T-helper 17 cell (primary cell): ENCODE results near the gene TMEM204. TPM values are rescaled to one million over a fixed set of nuclear protein-coding genes. Genes with fewer than 3 reads are reported as not detected.
A peak's percentile ranks its signal among the peaks of the same experiment; 100 is the strongest.

Experiments
- ATAC-seq: fragments of 150-1000 bp; cut with Tn5 transposase; 2 replicates; pipeline ENCODE4 v1.10.0; 2021; ENCODE audit warnings: mild to moderate bottlenecking, moderate library complexity
- DNase-seq, 3 donors: peaks; one replicate each; pipeline versions ENCODE4 v3.0.0 to v3.0.0-alpha.2; 2020 to 2021
- H3K9me3 ChIP-seq: one replicate; pipeline ENCODE4 v1.7.0; 2013; ENCODE audit warnings: low read length, mild to moderate bottlenecking; ENCODE audit not compliant: control insufficient read depth, poor library complexity, severe bottlenecking
- H3K27ac Mint-ChIP-seq: one replicate; pipeline ENCODE4 v1.8.0; 2022; ENCODE audit warnings: mild to moderate bottlenecking, moderate library complexity, mixed read lengths
- H3K27me3 Mint-ChIP-seq: one replicate; pipeline ENCODE4 v1.8.0; 2022; ENCODE audit warnings: mixed read lengths
- H3K36me3 Mint-ChIP-seq: one replicate; pipeline ENCODE4 v1.8.0; 2022; ENCODE audit warnings: low read depth, mixed read lengths
- H3K4me1 Mint-ChIP-seq: one replicate; pipeline ENCODE4 v1.8.0; 2022; ENCODE audit warnings: mild to moderate bottlenecking, mixed read lengths
- H3K4me3 Mint-ChIP-seq: one replicate; pipeline ENCODE4 v1.8.0; 2022; ENCODE audit warnings: mild to moderate bottlenecking, moderate library complexity, mixed read lengths
- total RNA-seq, 4 donors: library from RNA in 2 of 4; stranded (reverse) in 2 of 4; gene quantifications; one replicate each; pipeline ENCODE4 v1.2.3 and lab custom pipeline; 2022 to 2026

Gene TMEM204
- total RNA-seq, 2 donors from 2014 or later = 22.2 to 23.4 TPM

DNA sequence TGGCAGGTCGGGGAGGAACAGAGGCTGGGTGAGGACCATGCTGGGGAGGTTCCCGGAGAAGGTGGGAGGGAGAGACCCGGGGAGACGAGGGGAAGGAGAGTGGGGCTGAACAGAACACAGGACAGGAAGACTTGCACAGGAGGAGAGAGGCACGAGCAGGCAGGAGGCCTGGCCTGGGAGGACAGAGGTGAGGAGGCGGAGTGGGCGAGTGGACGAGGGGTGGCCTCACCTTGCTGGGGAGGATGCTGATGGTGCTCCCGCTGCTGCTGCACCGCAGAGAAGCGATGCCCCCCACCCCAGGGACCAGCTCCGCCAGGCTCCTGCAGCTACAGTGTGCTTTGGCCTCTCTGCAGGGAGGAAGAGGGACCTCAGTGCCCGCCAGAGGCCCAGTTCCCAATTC lies 34.5 kb downstream of the TMEM204 start:
- H3K27me3 Mint-ChIP-seq = no peaks in the 10 kb centered on the region
- H3K36me3 Mint-ChIP-seq = no peaks in the 10 kb centered on the region
- H3K9me3 ChIP-seq = no peaks in the 10 kb centered on the region
- H3K27ac Mint-ChIP-seq = no peak overlapping the region
- H3K4me3 Mint-ChIP-seq = no peak overlapping the region
- DNase-seq = no peak
- ATAC-seq = no peak
- H3K4me1 Mint-ChIP-seq = peaks cover 4% of the 10 kb centered on the region

DNA sequence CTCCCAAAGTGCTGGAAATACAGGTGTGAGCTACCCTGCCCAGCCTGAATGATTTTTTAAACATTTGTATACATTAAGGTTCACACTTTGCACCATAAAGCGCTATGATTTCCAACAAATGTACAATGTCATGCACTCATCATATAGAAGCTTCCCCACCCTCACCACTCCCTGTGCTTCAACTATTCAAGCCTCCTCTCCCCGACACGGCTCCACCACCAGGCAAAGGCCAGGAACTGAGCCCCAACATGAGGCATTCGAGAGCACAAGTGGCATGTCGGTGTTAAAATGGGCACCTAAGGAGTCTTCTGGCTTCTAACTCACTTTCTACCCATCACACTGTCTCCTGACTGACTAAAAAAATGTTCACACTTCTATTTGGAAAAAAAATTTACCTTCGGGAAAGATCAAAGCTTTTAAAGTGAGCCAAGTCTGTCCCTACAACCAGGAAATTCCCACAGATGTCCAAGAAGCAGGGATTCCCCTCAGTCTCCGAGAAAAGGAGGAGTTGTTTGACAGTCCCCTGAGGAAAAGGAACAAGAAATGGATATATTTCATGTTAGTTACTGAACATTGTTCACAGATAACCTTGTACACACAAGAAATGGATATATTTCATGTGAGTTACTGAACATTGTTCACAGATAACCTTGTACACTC lies 37.7 kb downstream of the TMEM204 start:
- H3K9me3 ChIP-seq = no peaks in the 10 kb centered on the region
- Mint-ChIP-seq H3K4me1 (peaks cover 4% of the 10 kb centered on the region), H3K27ac (no peak overlapping the region), H3K36me3 (no peaks in the 10 kb centered on the region), H3K27me3 (no peaks in the 10 kb centered on the region), H3K4me3 (no peak overlapping the region)
- DNase-seq = no peak
- ATAC-seq = no peak

DNA sequence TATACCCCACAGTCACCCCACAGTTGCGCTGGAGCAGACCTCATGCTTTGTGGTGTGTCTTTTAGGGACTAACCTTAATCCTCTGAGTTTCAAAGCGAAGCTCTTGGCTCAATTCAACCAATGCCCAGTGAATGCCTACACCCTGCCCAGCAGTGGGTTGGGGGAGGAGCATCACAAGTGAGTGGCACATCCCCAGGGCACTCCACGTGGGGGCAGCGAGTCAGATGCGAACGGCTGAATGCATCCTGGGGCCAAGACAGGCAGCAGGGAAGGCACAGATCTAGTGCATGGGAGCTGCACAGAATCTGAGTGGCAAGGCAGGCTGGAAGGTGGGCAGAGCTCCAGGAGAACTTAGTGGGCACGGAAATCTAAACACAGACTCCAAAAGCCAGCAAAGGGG lies 39.2 kb downstream of the TMEM204 start:
- Mint-ChIP-seq H3K36me3 (no peaks in the 10 kb centered on the region), H3K27me3 (no peaks in the 10 kb centered on the region), H3K4me3 (no peak overlapping the region), H3K4me1 (peaks cover 2% of the 10 kb centered on the region), H3K27ac (no peak overlapping the region)
- ATAC-seq = no peak
- DNase-seq = no peak
- H3K9me3 ChIP-seq = no peaks in the 10 kb centered on the region

DNA sequence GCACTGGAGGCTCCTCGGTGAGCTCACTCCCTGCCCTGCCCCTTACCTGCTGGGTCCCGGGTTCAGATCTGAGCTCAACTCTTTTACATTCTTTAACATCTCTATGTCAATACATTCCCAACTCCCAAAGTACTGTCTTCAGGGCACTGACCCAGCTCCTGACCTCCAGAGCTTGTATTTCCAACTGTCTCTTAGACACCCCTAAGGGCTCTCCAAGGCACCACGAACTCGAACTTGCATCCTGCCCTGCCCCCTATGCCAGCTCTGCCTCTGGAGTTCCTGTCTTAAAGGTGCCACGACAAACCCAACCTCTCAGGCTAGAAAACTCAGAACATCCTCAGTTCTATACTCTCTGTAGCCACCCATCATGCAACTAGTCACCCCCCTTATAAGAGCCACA lies 39.8 kb downstream of the TMEM204 start:
- H3K4me3 Mint-ChIP-seq = no peak overlapping the region
- H3K4me1 Mint-ChIP-seq = peaks cover 2% of the 10 kb centered on the region
- ATAC-seq = no peak
- no peaks in the 10 kb centered on the region for H3K27me3 Mint-ChIP-seq
- H3K27ac Mint-ChIP-seq = peak overlapping the region; percentile 41
- H3K9me3 ChIP-seq = no peaks in the 10 kb centered on the region
- H3K36me3 Mint-ChIP-seq = no peaks in the 10 kb centered on the region
- DNase-seq = no peak

DNA sequence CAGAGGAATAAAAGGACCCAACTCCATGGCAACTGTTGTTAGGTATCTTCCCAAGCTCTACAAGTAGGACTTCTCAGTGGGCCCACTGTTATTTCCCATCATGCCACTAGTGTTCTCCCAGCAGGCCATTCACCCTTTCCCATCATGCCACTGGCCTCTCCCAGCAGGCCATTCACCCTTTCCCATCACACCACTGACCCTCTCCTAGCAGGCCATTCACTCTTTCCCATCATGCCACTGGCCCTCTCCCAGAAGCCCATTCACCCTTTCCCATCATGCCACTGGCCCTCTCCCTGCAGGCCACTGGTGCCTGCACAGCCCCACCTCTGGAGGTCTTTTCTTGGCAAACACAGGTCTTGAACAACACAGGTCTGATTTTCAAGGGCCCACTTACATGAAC lies 42.1 kb downstream of the TMEM204 start:
- DNase-seq (no peak), ATAC-seq (no peak)
- H3K27me3 Mint-ChIP-seq = no peaks in the 10 kb centered on the region
- no peak overlapping the region for H3K4me3 Mint-ChIP-seq
- no peaks in the 10 kb centered on the region for H3K4me1 Mint-ChIP-seq
- no peak overlapping the region for H3K27ac Mint-ChIP-seq
- no peaks in the 10 kb centered on the region for H3K9me3 ChIP-seq
- H3K36me3 Mint-ChIP-seq = no peaks in the 10 kb centered on the region

DNA sequence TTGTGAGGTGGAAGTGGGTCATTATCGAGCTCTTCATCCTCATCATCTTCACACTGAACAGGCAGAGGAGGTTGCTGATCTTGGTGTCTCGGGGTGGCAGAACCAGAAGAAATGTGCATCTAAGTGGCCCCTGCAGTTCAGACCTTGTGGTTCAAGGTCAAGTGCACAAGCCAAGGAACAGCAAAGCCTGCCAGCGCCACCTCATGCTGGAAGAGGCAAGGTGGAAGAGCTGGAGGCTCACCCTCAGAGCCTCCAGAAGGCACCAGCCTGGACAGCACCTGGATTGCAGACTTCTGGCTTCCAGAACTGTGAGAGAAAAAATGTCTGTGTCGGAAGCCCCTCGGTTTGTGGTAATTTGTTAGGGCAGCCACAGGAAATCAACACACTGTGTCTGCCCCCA lies 45.7 kb downstream of the TMEM204 start:
- DNase-seq = no peak
- Mint-ChIP-seq H3K4me1 (peaks cover 4% of the 10 kb centered on the region), H3K36me3 (no peaks in the 10 kb centered on the region), H3K27ac (no peak overlapping the region), H3K4me3 (no peak overlapping the region), H3K27me3 (no peaks in the 10 kb centered on the region)
- no peaks in the 10 kb centered on the region for H3K9me3 ChIP-seq
- no peak for ATAC-seq

DNA sequence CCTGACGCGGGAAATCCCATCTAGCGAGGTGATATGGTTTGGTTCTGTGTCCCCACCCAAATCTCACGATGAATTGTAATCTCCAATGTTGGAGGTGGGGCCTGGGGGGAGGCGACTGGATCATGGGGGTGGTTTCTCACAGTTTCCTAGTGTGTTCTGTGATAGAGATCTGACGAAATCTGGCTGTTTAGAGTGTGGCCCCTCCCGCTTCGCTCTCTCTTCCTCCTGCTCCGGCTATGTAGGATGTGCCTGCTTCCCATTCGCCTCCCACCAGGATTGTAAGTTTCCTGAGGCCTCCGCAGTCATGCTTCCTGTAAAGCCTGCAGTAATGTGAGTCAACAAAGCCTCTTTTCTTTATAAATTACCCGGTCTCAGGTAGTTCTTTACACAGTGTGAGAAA lies 46.8 kb downstream of the TMEM204 start:
- ATAC-seq (no peak), DNase-seq (no peak)
- Mint-ChIP-seq H3K4me3 (no peak overlapping the region), H3K4me1 (peaks cover 4% of the 10 kb centered on the region), H3K36me3 (no peaks in the 10 kb centered on the region), H3K27me3 (no peaks in the 10 kb centered on the region), H3K27ac (no peak overlapping the region)
- no peaks in the 10 kb centered on the region for H3K9me3 ChIP-seq

DNA sequence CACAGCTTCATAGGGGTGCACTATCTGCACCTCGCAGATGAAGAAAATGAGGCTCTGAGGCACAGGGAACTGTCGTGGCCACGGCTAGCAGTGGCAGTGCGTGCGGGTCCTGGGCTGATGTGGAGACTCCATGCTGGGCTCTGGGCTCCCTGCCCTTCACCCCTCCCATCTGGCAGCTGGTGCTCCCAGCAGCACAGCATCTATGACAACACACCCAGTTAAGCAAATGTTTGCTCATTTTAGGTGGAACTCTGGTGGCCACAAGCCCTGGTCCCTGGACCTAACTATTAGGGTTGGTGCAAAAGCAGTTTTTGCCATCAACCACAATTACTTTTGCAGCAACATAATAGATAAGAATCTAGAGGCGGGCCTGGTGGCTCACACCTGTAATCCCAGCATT lies 47.5 kb downstream of the TMEM204 start:
- H3K9me3 ChIP-seq = no peaks in the 10 kb centered on the region
- Mint-ChIP-seq H3K36me3 (no peaks in the 10 kb centered on the region), H3K27me3 (no peaks in the 10 kb centered on the region), H3K4me1 (peaks cover 4% of the 10 kb centered on the region), H3K4me3 (no peak overlapping the region), H3K27ac (no peak overlapping the region)
- DNase-seq (no peak), ATAC-seq (no peak)

DNA sequence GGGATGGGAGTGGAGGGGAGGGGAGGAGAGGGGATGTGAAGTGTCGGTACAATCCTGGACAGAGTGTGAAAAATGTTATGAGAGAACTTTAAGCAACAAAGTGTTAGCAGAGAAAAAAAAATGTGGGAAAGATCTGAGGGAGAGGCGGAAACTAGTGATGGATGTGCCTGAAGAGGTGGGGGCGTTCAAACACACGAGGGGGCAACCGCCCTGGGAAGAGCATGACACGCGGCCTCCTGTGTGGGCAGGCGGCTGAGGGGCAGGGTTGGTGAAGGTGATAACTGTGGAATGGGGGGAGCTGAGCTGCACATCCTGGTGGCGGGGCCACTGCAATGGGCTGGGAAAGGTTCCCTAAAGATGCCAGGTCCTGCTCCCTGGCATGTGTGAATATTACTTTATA lies 48.3 kb downstream of the TMEM204 start:
- no peak for DNase-seq
- H3K27me3 Mint-ChIP-seq = no peaks in the 10 kb centered on the region
- no peak overlapping the region for H3K4me3 Mint-ChIP-seq
- no peaks in the 10 kb centered on the region for H3K9me3 ChIP-seq
- no peak for ATAC-seq
- no peak overlapping the region for H3K27ac Mint-ChIP-seq
- H3K4me1 Mint-ChIP-seq = peaks cover 4% of the 10 kb centered on the region
- H3K36me3 Mint-ChIP-seq = no peaks in the 10 kb centered on the region

DNA sequence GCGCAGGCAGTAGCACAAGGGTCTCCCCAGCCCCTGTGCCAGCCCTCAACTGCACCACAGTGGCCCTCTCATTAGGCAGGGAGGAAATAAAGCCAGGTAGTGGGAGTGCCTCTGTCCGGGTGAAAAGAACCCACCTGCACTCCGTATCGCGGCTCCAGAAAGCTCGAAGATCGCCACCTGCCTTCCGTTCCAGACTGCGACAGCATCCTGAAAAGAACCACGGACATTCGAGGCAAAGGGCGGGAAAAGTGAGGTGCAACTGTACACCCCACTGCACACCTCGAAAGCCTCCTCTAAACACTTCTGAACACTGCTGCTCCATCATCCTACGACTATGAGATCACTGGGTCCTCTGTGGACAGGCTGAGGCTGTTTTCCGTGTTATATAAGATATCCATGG lies 49.7 kb downstream of the TMEM204 start:
- ATAC-seq (no peak), DNase-seq (no peak)
- no peaks in the 10 kb centered on the region for H3K27me3 Mint-ChIP-seq
- no peaks in the 10 kb centered on the region for H3K36me3 Mint-ChIP-seq
- no peak overlapping the region for H3K27ac Mint-ChIP-seq
- peaks cover 4% of the 10 kb centered on the region for H3K4me1 Mint-ChIP-seq
- no peak overlapping the region for H3K4me3 Mint-ChIP-seq
- H3K9me3 ChIP-seq = no peaks in the 10 kb centered on the region

DNA sequence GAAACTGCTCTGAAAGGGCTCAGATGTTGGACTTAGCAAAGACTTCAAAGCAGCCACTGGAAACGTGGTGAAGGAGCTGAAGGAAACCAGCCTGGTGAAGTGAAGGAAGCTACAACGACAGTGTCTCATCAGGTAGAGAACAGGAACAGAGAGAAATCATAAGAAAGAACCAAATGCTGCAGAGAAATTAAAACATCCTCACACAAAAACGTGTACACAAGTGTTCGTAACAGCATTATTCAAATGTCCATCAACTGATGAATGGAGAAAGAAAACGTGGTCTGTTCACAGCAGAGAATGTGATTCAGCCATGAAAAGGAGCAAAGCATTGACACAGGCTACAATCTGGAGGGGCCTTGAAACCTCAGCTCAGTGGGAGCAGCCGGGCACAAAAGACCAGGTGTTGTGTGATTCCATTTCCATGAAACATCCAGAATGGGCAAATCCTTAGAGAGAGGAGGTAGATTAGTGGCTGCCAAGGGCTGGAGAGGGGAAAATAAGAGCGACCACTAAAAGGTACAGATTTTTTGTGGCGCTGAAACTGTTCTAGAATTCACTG lies 51.5 kb downstream of the TMEM204 start:
- ATAC-seq (no peak), DNase-seq (no peak)
- Mint-ChIP-seq H3K27me3 (no peaks in the 10 kb centered on the region), H3K4me3 (no peak overlapping the region), H3K27ac (no peak overlapping the region), H3K4me1 (peaks cover 4% of the 10 kb centered on the region), H3K36me3 (no peaks in the 10 kb centered on the region)
- no peaks in the 10 kb centered on the region for H3K9me3 ChIP-seq

DNA sequence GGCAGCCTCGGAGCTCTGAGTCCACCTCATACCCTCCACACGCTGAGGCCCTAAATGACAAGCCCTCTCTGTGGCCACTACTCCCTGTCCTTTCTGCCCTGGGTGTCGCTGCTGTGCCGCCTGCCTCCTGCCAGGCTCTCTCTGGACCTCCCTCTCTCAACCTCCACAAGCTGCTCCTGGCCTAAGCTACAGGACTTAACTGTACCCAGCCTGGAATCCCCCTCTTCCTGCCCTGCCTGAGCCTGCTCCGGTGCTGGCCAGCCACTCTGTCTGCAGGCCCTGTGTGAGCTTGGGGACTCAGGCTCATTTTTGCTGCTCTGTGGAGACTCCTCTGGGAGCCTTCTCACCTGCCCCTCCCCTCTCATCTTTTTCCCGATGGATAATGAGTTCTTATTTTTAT lies 56.9 kb downstream of the TMEM204 start:
- H3K9me3 ChIP-seq = no peaks in the 10 kb centered on the region
- Mint-ChIP-seq H3K4me3 (no peak overlapping the region), H3K36me3 (no peaks in the 10 kb centered on the region), H3K27me3 (no peaks in the 10 kb centered on the region), H3K4me1 (no peaks in the 10 kb centered on the region), H3K27ac (peak overlapping the region; percentile 34)
- DNase-seq (no peak), ATAC-seq (no peak)

DNA sequence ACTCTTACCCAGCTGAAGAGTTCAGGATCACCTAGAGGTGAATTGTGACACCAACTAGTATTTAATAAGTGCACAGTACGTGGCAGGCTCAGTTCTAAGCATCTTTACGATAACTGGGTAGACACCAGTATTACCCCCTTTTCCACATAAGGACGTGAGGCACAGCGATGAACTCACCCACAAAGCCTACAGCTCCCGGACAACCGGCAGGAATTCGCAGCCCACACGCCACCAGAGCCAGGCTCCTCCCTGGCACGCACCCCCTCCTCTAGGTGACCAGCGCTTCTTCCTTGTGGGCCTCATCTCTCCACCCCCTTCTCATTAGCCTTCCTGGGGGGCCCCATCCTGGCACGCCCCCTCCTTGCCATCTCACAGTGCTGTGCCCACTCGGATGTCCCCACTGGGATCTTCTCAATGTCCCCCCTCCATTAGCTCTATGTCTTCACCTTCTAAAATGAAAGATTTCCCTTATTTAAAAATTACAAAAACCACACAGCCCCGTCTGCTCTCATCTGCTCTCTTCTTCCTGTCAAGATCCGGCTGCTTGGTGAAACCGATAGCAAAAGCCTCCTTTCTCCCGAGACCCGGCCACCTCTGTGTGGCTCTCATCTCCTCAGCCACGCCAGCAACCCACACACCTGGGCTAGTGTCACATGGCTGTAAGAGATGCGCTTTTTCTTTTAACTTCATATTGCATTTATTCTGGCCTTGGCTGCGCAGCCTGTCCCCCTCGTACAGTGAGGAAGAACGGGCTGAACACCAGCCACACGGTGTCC lies 57.7 kb downstream of the TMEM204 start:
- DNase-seq (no peak), ATAC-seq (no peak)
- Mint-ChIP-seq H3K36me3 (no peaks in the 10 kb centered on the region), H3K4me1 (no peaks in the 10 kb centered on the region), H3K4me3 (no peak overlapping the region), H3K27ac (peak overlapping the region; percentile 34), H3K27me3 (no peaks in the 10 kb centered on the region)
- H3K9me3 ChIP-seq = no peaks in the 10 kb centered on the region

DNA sequence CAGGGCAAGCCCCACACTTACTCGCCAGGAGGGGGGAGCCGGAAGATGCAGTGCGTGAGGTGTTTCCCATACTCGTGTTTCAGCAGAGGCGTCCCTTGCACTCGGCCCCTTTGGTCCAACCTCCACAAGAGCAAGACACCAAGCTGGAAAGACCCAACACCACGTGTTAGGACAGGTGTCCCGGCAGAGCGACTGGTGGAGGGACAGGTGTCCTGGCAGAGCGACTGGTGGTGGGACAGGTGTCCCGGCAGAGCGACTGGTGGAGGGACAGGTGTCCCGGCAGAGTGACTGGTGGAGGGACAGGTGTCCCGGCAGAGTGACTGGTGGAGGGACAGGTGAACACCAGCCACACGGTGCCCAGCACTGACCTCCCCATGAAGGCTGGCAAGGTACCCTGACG lies 59.0 kb downstream of the TMEM204 start:
- H3K9me3 ChIP-seq = no peaks in the 10 kb centered on the region
- no peaks in the 10 kb centered on the region for H3K27me3 Mint-ChIP-seq
- DNase-seq (no peak), ATAC-seq (no peak)
- no peak overlapping the region for H3K4me3 Mint-ChIP-seq
- no peak overlapping the region for H3K27ac Mint-ChIP-seq
- no peaks in the 10 kb centered on the region for H3K36me3 Mint-ChIP-seq
- no peaks in the 10 kb centered on the region for H3K4me1 Mint-ChIP-seq
